Astrocyte of the spinal cord (primary cell): ENCODE data around the gene PTK7.

ENCODE experiments used
- DNase-seq: peaks from one replicate; pipeline ENCODE4 v3.0.0; 2011; ENCODE audit warnings: low read depth, low spot score
- H3K4me3 ChIP-seq: 2 replicates; pipeline ENCODE4 v1.5.1; 2011; ENCODE audit warnings: low read depth, mild to moderate bottlenecking, low read length, moderate library complexity
- CTCF ChIP-seq: IDR thresholded peaks from 2 replicates; pipeline ENCODE4 v1.5.1; 2012; ENCODE audit warnings: low read depth, mild to moderate bottlenecking, low read length, inconsistent platforms
- in situ Hi-C: cut with HindIII; loops from 2 replicates; pipeline ENCODE4 v1.10.0; 2017; ENCODE audit warnings: low sequenced_read_pairs

The PTK7 gene

GRCh38 chr6:43171707-43172103 lies 95.6 kb downstream of the PTK7 start:
- H3K4me3 ChIP-seq: peak overlapping the region; percentile 91
- in situ Hi-C loops: no loop called here
- DNase-seq: no peak
- TF ChIP-seq CTCF: no peak

- TF ChIP-seq CTCF: no peak
- H3K4me3 ChIP-seq: peak overlapping the region; percentile 91
- DNase-seq: peak; percentile 44
- in situ Hi-C loops: no loop called here
Measured at GRCh38 chr6:43172104-43173007, 96.2 kb downstream of the PTK7 start.

GRCh38 chr6:43173591-43174262 lies 97.6 kb downstream of the PTK7 start:
- peak overlapping the region; percentile 91 for H3K4me3 ChIP-seq
- no peak for DNase-seq
- TF ChIP-seq CTCF: no peak
- in situ Hi-C loops: no loop called here

GRCh38 chr6:43174263-43175112 lies 98.4 kb downstream of the PTK7 start:
- in situ Hi-C loops: no loop called here
- DNase-seq: peak; percentile 99
- peak overlapping the region; percentile 91 for H3K4me3 ChIP-seq
- no peak for TF ChIP-seq CTCF

GRCh38 chr6:43175676-43176422 lies 99.7 kb downstream of the PTK7 start:
- H3K4me3 ChIP-seq: no peak overlapping the region
- TF ChIP-seq CTCF: no peak
- in situ Hi-C loops: no loop called here
- DNase-seq: no peak

- DNase-seq: no peak
- in situ Hi-C loops: no loop called here
- no peak for TF ChIP-seq CTCF
- no peak overlapping the region for H3K4me3 ChIP-seq
Measured at GRCh38 chr6:43176423-43176786, 100.3 kb downstream of the PTK7 start.
